OCI-LY7 (cell line): Measurements from ENCODE around the gene PSMG3.

Source experiments
- EZH2phosphoT487 ChIP-seq: fragments of 200-600 bp; sonication (generic); IDR thresholded peaks from 2 replicates; pipeline ENCODE4 v1.6.1; 2018; ENCODE audit warnings: low read depth, borderline replicate concordance, mild to moderate bottlenecking, mixed run types, antibody characterized with exemption, low read length, moderate library complexity, mixed read lengths
- TF ChIP-seq, protein P1 (sequence below): fragments of 200-600 bp; sonication (generic); conservative IDR thresholded peaks from 2 replicates; pipeline ENCODE4 v1.5.1; 2014; ENCODE audit warnings: mild to moderate bottlenecking, antibody characterized with exemption, low read length, moderate library complexity, mixed read lengths

DNA sequence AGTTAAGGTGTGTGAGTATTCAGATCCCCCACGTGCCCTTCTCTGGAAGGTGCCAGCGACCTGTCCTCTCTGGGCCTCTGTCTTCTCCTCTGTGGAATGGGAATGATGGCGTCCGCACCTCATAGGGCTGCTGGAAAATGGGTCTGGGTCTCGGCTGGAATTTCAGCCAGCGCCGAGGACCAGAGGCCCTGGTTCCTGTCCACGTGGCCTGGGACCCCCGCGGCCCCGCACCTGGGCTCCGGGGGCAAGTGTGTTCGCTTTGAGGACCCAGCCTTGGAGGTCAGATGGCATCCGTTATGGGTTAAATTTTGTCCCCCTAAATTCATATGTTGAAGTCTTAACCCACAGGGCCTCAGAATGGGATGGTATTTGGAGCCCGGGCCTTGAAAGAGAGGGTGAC is 32.6 kb upstream of the PSMG3 start:
- TF ChIP-seq, protein P1, sequence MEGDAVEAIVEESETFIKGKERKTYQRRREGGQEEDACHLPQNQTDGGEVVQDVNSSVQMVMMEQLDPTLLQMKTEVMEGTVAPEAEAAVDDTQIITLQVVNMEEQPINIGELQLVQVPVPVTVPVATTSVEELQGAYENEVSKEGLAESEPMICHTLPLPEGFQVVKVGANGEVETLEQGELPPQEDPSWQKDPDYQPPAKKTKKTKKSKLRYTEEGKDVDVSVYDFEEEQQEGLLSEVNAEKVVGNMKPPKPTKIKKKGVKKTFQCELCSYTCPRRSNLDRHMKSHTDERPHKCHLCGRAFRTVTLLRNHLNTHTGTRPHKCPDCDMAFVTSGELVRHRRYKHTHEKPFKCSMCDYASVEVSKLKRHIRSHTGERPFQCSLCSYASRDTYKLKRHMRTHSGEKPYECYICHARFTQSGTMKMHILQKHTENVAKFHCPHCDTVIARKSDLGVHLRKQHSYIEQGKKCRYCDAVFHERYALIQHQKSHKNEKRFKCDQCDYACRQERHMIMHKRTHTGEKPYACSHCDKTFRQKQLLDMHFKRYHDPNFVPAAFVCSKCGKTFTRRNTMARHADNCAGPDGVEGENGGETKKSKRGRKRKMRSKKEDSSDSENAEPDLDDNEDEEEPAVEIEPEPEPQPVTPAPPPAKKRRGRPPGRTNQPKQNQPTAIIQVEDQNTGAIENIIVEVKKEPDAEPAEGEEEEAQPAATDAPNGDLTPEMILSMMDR, result no peak
- no peak for TF ChIP-seq EZH2phosphoT487
